GM18873 (cell line): ENCODE results near the gene STUM.
"Not testable (repeated sequence)": the region's sequence is repeated elsewhere in the genome, so short reads cannot be mapped to it uniquely, and the experiment has no call there.

Experiments used
- ATAC-seq: cut with Tn5 transposase; IDR thresholded peaks from one replicate; pipeline ENCODE4 v1.9.1; 2021; ENCODE audit warnings: mild to moderate bottlenecking, moderate library complexity, moderate number of reproducible peaks; ENCODE audit not compliant: unreplicated experiment, low FRiP score

The STUM gene, protein sequence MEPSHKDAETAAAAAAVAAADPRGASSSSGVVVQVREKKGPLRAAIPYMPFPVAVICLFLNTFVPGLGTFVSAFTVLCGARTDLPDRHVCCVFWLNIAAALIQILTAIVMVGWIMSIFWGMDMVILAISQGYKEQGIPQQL

DNA sequence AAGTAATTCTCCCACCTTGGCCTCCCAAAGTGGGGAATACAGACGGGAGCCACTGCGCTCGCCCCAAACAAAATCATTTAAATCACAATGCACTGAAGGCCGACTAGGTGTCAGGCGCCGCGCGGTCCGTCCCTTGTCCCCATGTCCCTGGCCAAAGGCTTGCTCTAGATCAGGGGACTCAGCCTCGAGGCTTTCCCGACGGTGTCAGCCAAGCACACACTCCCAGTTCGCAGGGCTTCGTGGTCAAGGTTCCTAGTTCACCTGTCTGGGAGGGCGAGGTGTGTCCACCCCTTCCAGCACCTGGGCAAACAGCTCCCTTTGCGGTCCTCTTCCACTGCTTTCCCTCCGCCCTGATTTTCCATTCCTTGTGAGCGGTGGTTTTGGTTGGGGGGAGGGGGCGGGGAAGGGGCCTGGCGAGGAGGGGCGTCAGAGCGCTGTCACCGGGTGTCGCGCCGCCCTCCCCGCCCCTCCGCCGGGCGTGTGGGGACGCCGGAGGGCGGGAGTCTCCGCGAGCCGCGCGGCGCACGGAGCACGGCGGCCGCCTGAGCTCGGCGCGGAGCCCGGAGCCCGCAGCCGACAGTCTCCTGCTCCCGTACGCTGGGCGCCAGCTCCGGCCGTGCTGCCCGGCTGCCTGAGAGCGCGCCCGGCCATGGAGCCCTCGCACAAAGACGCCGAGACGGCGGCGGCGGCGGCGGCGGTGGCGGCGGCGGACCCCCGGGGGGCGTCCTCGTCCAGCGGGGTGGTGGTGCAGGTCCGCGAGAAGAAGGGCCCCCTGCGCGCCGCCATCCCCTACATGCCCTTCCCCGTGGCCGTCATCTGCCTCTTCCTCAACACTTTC is at the start of gene STUM:
Gene STUM, plus strand, starts transcription at position 509 of the 838 bp plus-strand sequence. Its CDS starts 141 bp downstream, at position 650.
- no peak for ATAC-seq

DNA sequence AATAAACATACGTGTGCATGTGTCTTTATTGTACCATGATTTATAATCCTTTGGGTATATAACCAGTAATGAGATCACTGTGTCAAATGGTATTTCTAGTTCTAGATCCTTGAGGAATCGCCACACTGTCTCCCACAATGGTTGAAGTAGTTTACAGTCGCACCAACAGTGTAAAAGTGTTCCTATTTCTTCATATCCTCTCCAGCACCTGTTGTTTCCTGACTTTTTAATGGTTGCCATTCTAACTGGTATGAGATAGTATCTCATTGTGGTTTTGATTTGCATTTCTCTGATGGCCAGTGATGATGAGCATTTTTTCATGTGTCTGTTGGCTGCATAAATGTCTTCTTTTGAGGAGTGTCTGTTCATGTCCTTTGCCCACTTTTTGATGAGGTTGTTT is 48.9 kb upstream of the STUM start:
- ATAC-seq: not testable (repeated sequence)

DNA sequence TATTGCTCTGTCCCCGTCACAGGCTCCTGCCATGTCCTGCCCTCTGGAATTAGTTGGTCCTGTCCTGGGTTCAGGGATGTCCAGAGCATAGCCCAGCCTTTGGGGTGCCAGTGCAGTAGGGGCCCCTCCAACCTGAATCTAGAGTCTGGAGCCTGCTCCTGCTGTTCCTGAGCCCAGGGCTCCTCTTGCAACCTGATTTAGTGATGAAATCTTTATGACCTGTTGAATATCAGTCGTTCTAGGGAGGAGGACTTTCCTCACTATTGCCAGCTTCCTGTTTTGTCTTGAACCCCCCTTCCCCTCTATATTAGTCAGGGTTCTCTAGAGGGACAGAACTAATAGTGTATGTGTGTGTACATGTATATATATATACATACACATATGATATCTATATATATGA is 42.5 kb upstream of the STUM start:
- ATAC-seq: no peak

GRCh38 chr1:226506921-226507320 is 41.6 kb upstream of the STUM start:
- ATAC-seq: no peak

- ATAC-seq: no peak
These were observed 38.1 kb upstream of the STUM start for GRCh38 chr1:226510453-226510852.

DNA sequence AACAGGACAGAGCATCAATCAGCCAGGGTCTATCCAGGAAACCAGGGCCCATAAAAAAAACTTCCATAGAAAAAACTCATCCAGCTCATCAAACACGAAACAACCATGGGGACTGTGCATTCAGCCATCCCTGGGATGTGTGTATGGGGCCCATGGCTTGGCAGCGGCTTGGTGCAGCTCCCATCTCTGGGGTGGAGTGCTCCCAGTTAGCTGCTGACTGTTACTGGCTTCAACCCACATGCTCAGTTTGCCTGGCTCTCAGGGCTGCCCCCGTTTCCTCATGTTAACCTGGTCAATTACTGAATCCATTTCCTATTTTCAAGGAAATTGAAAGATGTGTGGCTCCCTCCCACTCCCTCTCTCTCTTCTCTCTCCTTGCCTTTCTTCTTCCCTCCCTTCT is 37.3 kb upstream of the STUM start:
- no peak for ATAC-seq

DNA sequence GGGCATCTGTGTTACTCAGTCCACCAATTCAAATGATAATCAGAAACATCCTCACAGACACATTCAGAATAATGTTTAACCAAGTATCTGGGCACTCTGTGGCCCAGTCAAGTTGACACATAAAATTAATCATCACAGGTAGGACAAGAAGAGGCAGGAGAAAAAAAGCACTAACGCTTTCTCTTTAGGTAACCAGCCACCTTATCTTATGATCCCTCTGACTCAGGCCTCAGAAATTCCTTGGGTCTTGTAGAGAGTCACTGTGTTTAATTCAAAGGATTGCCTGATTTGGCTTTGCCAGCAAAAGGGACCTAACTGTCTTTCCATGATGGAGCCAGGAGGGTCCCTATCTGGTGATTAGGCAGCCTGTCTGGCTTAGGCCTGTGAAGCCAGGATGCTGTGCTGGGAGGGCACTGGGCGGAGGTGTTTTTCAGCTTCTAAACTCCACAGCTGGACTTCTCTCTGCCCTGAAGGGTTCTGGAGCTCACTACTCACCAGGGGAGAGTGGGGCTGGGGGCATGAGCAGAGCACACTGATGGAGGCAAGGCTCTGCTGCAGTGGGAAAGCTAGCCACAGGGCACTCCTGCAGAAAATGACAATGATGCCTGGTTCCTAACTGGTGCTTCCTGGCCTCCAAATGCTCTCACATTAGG is 36.4 kb upstream of the STUM start:
- ATAC-seq: no peak

- no peak for ATAC-seq
These were observed 30.2 kb upstream of the STUM start for GRCh38 chr1:226518375-226518774.

DNA sequence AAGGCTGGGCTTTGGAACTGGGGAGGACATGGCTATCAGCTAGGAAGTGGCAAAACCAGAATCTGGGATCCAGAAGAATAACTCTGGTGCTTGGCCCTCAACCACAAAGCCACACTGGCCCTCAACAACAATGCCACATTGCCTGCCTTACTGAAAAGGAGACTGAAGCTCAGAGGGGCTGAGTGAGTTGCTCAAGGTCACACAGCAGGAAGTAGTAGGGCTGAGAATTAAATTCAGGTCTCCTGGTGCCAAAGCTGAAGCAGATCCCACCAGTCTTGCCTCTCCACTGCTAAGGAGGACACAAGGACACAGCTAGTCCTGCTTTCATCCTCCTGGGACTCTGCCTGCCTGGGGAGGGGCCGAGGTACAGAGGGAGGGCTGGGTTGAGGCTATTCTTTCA is 29.4 kb upstream of the STUM start:
- no peak for ATAC-seq

GRCh38 chr1:226519716-226520598 is 28.6 kb upstream of the STUM start:
- no peak for ATAC-seq

- no peak for ATAC-seq
These were observed 27.8 kb upstream of the STUM start for GRCh38 chr1:226520640-226521355.

- no peak for ATAC-seq
These were observed 24.7 kb upstream of the STUM start for GRCh38 chr1:226523646-226524406.

- ATAC-seq: no peak
These were observed 24.0 kb upstream of the STUM start for GRCh38 chr1:226524547-226524946.

GRCh38 chr1:226525750-226526149 is 22.8 kb upstream of the STUM start:
- ATAC-seq: no peak

DNA sequence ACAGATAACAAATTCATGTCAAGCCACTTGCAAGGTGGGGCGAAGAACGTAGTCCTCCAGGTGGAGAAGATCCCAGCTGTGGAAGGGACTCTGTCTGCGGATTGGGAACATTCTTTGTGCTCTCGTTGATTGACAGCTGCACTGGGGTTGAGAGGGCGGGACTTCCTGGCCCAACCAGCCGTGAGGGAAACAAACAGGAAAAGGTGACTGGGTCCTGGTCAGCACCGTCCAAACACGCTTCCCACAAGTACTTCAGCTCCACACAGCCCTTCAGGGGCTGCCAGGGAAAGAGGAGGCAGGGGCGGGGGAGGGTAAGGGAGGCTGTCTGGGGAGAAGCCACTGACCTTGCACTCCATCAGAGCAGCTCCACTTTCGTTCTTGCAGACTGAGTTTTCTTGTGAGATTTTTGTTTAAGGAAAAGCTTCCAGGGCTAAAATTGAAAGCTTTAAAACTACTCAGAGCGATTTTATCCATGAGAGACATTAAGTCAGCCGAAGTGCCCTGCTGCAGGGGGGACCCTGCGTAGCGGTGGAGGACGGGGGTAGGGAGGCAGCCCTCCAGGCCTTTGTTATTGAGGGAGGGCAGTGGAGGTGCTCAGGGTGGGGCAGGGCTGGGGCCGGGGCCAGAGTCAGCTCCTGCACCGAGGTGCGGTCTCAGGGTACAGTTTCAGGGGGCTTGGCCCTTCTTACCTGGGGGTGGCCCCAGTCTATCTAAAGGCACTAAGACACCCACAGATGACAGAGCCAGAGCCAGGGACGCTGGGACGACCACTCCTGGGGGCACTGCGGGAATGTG is 21.6 kb upstream of the STUM start:
- ATAC-seq: no peak

GRCh38 chr1:226529891-226530290 is 18.7 kb upstream of the STUM start:
- ATAC-seq: no peak

GRCh38 chr1:226530591-226530990 is 18.0 kb upstream of the STUM start:
- ATAC-seq: no peak

DNA sequence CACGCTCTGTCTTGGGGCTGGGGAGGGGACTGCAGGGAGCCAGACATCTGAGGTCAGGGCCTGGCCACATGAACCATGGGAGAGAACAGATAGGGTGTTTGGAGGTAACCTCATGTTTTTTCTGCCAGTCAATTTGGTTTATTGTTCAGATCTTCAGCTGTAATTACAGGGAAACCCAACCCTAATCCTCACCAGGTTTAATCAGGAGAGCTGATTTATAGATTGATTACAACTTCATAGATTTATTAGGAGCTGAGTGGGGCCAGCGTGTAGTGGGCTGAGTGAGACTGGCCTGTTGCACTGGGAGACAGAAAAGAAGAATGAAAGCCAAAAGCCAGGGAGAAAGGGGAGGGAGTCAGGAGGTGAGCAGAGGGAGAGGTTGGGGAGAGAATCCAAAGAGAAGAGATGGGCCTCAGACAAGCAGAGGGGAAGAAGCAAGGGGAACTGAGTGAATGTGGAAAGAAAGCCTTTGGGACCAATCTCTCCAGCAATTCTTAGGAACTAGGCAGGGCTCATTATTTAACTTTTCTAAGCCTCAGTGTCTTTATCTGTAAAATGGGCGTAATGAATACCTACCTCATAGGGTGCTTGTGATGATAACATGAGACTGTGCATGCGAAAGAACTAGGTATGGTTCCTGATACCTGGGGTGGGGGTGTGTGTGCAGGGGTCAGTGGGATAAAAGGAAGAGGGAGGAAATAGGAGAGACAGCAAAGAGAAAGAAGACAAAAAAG is 17.0 kb upstream of the STUM start:
- ATAC-seq: no peak
